Fibroblast of mammary gland (primary cell): ENCODE results near the gene CEP68.

ENCODE experiments used
- DNase-seq: peaks from one replicate; pipeline ENCODE4 v3.0.0-alpha.2; 2010; ENCODE audit warnings: low read depth
- H3K4me3 ChIP-seq: 2 replicates; pipeline ENCODE4 v1.5.1; 2011; ENCODE audit warnings: low read depth, mild to moderate bottlenecking, low read length, moderate library complexity; ENCODE audit not compliant: control insufficient read depth
- CTCF ChIP-seq: conservative IDR thresholded peaks from 2 replicates; pipeline ENCODE4 v1.5.1; 2011; ENCODE audit warnings: low read depth, low read length, inconsistent platforms; ENCODE audit not compliant: control insufficient read depth, insufficient read depth

CEP68 gene

DNA sequence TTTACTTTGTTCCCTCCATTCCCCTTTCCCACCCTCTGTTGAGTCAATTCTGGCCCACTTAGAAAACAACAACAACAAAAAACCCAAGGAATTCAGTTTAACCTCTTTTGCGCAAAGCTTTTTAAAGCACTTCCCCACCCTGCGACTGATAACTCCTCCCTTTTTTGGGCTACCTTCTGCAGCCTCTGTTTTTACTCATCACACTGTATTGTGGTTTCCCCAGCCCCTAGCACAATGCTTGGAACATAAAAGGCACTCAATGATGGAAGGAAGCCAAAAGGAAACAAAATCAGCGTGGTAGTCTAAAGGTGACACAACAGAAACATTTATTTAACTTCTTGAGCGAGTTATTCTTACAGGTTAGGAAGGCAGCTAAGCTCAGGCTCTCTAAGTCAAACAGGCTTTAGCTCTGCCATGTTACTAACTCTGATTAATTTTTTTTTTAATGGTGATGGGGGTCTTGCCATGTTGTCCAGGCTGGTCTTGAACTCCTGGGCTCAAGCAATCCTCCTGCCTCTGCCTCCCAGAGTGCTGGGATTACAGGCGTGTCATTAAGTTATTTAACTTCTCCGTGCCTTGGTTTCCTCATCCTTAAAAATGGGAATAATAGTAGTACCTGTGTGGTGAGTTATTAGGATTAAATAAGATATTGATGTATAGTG is 1.3 kb downstream of the CEP68 start:
- TF ChIP-seq CTCF = no peak
- peak overlapping the region; percentile 76 for H3K4me3 ChIP-seq
- DNase-seq = peak; percentile 77

DNA sequence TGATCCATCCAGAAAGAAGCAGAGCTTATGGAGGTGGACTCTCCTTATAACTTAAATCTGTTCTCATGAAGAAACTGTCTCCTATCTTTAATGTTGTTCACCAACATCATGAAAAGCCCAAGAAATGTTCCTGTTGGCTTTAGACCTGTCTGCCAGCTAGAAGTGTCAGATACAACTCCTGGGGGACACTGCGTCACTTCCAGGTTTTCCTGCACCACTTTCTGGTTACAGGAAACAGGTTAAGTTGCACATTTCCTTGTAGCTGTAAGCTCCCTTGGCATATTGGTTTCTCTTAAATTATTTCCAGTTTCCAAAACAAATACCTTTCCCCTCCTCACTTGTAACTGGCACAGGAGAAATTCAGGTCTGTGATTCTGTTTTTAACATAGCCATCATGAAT is 2.9 kb downstream of the CEP68 start:
- no peak for TF ChIP-seq CTCF
- no peak for DNase-seq
- no peak overlapping the region for H3K4me3 ChIP-seq

- DNase-seq = no peak
- no peak for TF ChIP-seq CTCF
- no peak overlapping the region for H3K4me3 ChIP-seq
Measured at GRCh38 chr2:65061146-65061909, 5.1 kb downstream of the CEP68 start.

DNA sequence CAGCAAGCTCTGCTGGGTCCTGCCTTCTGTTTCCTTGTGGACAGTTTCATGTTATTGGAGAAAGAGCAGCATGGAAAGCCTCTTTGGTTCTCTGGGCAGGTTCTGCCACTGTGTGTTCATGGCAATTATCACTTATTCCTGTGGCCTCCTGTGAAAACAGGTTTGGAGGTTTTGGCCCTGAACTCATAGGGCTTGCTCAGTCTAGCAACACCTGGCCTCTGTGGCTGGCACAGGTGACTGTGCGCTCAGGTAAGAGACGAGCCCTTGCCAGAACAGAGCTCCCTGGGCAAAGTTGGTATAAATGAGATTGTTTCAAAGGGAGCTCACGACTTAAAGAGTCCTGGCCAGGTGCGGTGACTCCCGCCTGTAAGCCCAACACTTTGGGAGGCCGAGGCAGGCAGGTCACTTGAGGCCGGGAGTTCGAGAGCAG is 5.7 kb downstream of the CEP68 start:
- no peak overlapping the region for H3K4me3 ChIP-seq
- no peak for TF ChIP-seq CTCF
- no peak for DNase-seq

- no peak overlapping the region for H3K4me3 ChIP-seq
- DNase-seq = peak; percentile 75
- TF ChIP-seq CTCF = no peak
Measured at GRCh38 chr2:65062843-65063825, 6.9 kb downstream of the CEP68 start.
